Kidney (tissue), 14 donors: ENCODE data around the gene MAP3K5. TPM values are rescaled to one million over a fixed set of nuclear protein-coding genes. Genes with fewer than 3 reads are reported as not detected.

Experiments used
- DNase-seq, 5 donors: peaks; one replicate each; pipeline ENCODE4 v3.0.0-alpha.2; 2013 to 2020
- FAIRE-seq: peaks from 2 replicates; lab custom pipeline; 2012; peaks lifted over from hg19 to GRCh38; lab: Jason Lieb, UNC
- H3K27ac ChIP-seq, 2 donors: one replicate each; pipeline ENCODE4 v1.7.0; 2013; ENCODE audit warnings: low read depth in 2 of 2, low read length in 2 of 2, inconsistent platforms in 1 of 2
- H3K27me3 ChIP-seq: one replicate; pipeline ENCODE4 v1.7.1; 2013; ENCODE audit warnings: low read length, inconsistent platforms; ENCODE audit not compliant: control insufficient read depth, insufficient read depth
- H3K36me3 ChIP-seq, 3 donors: one replicate each; pipeline versions ENCODE4 v1.7.0 to v1.7.1; 2013; ENCODE audit warnings: low read length in 3 of 3, control low read depth in 1 of 3, inconsistent platforms in 1 of 3; ENCODE audit not compliant: insufficient read depth in 3 of 3, control insufficient read depth in 2 of 3
- H3K4me1 ChIP-seq, 3 donors: one replicate each; pipeline versions ENCODE4 v1.7.0 to v1.7.1; 2013; ENCODE audit warnings: low read length in 3 of 3, inconsistent platforms in 1 of 3, low read depth in 1 of 3; ENCODE audit not compliant: control insufficient read depth in 2 of 3, insufficient read depth in 2 of 3
- H3K4me3 ChIP-seq, 3 donors: one replicate each; pipeline versions ENCODE4 v1.7.0 to v1.8.1; 2013; ENCODE audit warnings: low read length in 3 of 3, control low read depth in 1 of 3, inconsistent platforms in 1 of 3
- H3K9ac ChIP-seq, 3 donors: one replicate each; pipeline versions ENCODE4 v1.7.0 to v1.7.1; 2013; ENCODE audit warnings: low read length in 3 of 3, control low read depth in 1 of 3, inconsistent platforms in 1 of 3
- H3K9me3 ChIP-seq, 3 donors: one replicate each; pipeline versions ENCODE4 v1.7.0 to v1.7.1; 2013; ENCODE audit warnings: low read length in 3 of 3, control low read depth in 1 of 3, inconsistent platforms in 1 of 3; ENCODE audit not compliant: control insufficient read depth in 2 of 3, insufficient read depth in 1 of 3
- CTCF ChIP-seq: IDR thresholded peaks from 3 replicates; pipeline ENCODE4 v1.5.1; 2012; ENCODE audit warnings: mild to moderate bottlenecking, moderate library complexity, borderline replicate concordance; ENCODE audit not compliant: insufficient read depth; ENCODE audit errors: extremely low read depth
- intact Hi-C: fragments of 100-400 bp; cut with DNase I; formaldehyde crosslinking; loops from one replicate; pipeline ENCODE4 v1.11.1; 2022
- polyA plus RNA-seq: library from polyadenylated mRNA; stranded (reverse); fragments of 350-450 nt; fragmentation: Illumina TruSeq; extraction: RNeasy Lipid Tissue Mini Kit (QIAGEN cat#74804); gene quantifications from one replicate; pipeline ENCODE4 v1.2.3, GENCODE V29; 2014; ENCODE audit warnings: low read depth, low replicate concordance; ENCODE audit not compliant: insufficient read depth
- total RNA-seq: library from RNA; stranded (reverse); fragmentation: NEBNext Ultra II Directional; extraction: Animal tissue kit (Norgen Biotek cat#: 25700); gene quantifications from one replicate; pipeline ENCODE4 v1.2.1, GENCODE V29; 2021
- donor health status: control.
- donor health status: control.
- donor health status: control.
- donor health status: control.
- donor health status: control.
- donor health status: DM: yes; HTN: yes; CAD: no.
- donor health status: Normal renal cell carcinoma (clear cell type).

MAP3K5 gene
- total and polyA plus RNA-seq, 2 donors from 2014 or later, result 5.9 to 32.9 TPM

- Histone ChIP-seq H3K4me1 (peaks cover 0 to 24% (median 22%) of the 10 kb centered on the region in 3 donors), H3K9me3 (no peaks in the 10 kb centered on the region), H3K9ac (no peak overlapping the region), H3K4me3 (no peak overlapping the region), H3K27ac (no peak overlapping the region), H3K36me3 (no peaks in the 10 kb centered on the region), H3K27me3 (no peaks in the 10 kb centered on the region)
- intact Hi-C loops, result no loop called here
- no peak for DNase-seq
- TF ChIP-seq CTCF, result no peak
- no peak for FAIRE-seq
Observed at GRCh38 chr6:136766274-136766673, 26.0 kb downstream of the MAP3K5 start.

- FAIRE-seq (no peak), DNase-seq (no peak)
- intact Hi-C loops, result no loop called here
- H3K9ac ChIP-seq, result no peak overlapping the region
- H3K9me3 ChIP-seq, result no peaks in the 10 kb centered on the region
- peaks cover 0 to 29% (median 25%) of the 10 kb centered on the region in 3 donors for H3K4me1 ChIP-seq
- no peak for TF ChIP-seq CTCF
- no peak overlapping the region for H3K4me3 ChIP-seq
- H3K36me3 ChIP-seq, result no peaks in the 10 kb centered on the region
- H3K27me3 ChIP-seq, result no peaks in the 10 kb centered on the region
- no peak overlapping the region for H3K27ac ChIP-seq
Observed at GRCh38 chr6:136764517-136764993, 27.7 kb downstream of the MAP3K5 start.

- Histone ChIP-seq H3K4me3 (no peak overlapping the region), H3K9ac (no peak overlapping the region), H3K9me3 (no peaks in the 10 kb centered on the region), H3K27ac (no peak overlapping the region), H3K27me3 (no peaks in the 10 kb centered on the region), H3K4me1 (peaks cover 0 to 29% (median 25%) of the 10 kb centered on the region in 3 donors), H3K36me3 (no peaks in the 10 kb centered on the region)
- FAIRE-seq, result no peak
- TF ChIP-seq CTCF, result no peak
- intact Hi-C loops, result no loop called here
- DNase-seq, result no peak
Observed at GRCh38 chr6:136763716-136764516, 28.4 kb downstream of the MAP3K5 start.
